ENCODE measurements around the gene BRAF.

Gene BRAF

DNA sequence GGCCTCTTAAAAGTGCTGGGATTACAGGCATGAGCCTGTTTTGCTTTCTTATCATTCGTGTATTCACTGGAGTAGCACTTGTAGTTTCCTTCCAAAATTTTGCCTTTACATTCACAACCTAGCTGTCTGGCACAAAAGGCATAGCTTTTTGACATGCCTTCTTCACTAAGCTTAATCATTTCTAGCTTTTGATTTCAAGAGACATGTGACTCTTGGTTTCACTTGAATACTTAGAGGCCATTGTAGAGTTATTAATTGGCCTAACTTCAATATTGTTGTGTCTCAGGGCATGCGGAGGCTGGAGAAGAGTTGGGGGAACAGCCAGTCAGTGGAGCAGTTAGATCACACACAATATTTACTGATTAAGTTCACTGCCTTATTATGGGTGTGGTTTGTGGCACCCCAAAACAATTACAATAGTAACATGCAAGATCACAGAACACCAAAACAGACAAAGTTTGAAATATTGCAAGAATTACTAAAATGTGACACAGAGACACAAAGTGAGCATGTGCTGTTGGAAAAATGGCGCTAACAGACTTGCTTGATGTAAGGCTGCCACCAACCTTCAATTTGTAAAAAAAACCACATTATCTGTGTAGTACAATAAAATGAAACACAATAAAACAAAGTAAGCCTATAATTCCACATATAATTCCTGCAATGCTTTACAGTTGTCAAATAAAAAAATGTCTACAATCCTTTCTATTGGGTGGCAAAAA, 43.1 kb downstream of the BRAF start:
- CTCF ChIA-PET: interaction anchor here (0.8 kb wide), 1 partner anchor 9 kb away, joined by 3 read pairs; no protein-coding TSS in a partner anchor
- H3K9me3 Mint-ChIP-seq: no peaks in the 10 kb centered on the region
- no peak overlapping the region for H3K4me3 Mint-ChIP-seq
- no peak overlapping the region for H3K27ac Mint-ChIP-seq
- peaks cover 18% of the 10 kb centered on the region for H3K4me1 Mint-ChIP-seq
- no peaks in the 10 kb centered on the region for H3K27me3 Mint-ChIP-seq
- DNase-seq: no peak
- peaks cover 5% of the 10 kb centered on the region for H3K36me3 Mint-ChIP-seq

DNA sequence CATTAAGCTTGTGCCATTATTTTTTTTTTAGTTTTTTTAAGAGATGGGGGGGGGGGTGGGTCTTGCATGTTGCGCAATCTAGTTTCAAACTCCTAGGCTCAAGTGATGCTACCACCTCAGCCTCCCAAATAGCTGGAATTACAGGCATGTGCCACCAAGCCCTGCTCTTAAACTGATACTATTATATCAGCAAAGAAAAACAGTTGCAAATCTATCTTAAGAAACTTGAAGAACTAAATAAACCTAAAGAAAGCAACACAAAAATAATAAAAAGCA, 47.5 kb downstream of the BRAF start:
- Mint-ChIP-seq H3K4me3 (no peak overlapping the region), H3K27me3 (no peaks in the 10 kb centered on the region), H3K4me1 (peaks cover 33% of the 10 kb centered on the region), H3K27ac (no peak overlapping the region), H3K36me3 (peaks cover 12% of the 10 kb centered on the region), H3K9me3 (peaks cover 3% of the 10 kb centered on the region)
- DNase-seq: no peak
- CTCF ChIA-PET: no interaction called here

DNA sequence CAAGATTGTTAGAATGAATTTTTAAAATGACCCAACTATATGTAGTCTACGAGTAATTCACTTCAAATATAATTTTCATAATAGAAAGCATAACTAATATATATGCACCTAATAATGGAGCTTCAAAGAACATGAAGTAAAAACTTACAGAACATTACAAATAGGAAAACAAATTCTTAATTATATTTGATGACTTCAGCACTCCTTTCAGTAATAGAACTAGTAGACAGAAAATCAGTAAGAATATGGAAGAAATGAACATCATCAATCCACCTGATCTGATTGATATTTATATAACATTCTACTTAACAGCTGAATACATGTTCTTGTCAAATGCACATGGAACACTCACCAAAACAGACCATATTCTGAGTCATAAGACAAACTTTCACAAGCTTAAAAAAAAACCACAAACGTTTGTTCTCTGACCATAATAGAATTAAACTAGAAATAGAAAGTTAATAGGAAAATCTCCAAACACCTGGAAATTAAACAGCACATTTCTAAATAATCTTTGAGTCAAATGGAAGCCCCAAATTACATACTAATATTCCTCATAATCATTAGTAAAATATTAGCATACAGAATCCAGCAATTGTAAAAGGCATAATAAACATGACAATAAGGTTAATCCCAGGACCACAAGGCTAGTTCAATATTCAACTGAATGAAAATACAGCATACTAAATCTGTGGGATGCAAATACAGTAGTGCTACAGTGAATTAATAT, 48.0 kb downstream of the BRAF start:
- no peak for DNase-seq
- Mint-ChIP-seq H3K4me3 (no peak overlapping the region), H3K9me3 (peaks cover 3% of the 10 kb centered on the region), H3K27ac (no peak overlapping the region), H3K36me3 (peaks cover 12% of the 10 kb centered on the region), H3K4me1 (peaks cover 32% of the 10 kb centered on the region), H3K27me3 (no peaks in the 10 kb centered on the region)
- CTCF ChIA-PET: no interaction called here

DNA sequence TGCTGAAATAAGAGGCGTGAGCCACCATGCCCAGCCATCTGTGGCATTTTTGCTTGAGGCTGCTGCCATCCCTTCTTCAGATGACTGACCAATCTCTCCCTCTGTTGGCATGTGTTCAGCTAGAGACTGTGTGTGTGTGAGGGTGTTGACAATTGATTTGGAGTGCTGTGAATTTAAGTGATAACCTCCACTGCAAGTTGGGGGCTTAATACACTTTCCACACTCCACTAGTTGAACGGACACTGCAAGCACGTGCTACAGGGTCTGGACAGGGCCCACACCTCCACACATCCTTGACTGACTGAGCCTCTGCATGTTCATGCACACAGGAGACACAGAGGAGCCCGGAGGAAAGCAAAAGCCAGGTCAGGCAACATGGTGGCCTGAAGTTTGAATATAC, 51.3 kb downstream of the BRAF start:
- DNase-seq: no peak
- CTCF ChIA-PET: no interaction called here
- H3K36me3 Mint-ChIP-seq: peaks cover 13% of the 10 kb centered on the region
- peaks cover 33% of the 10 kb centered on the region for H3K4me1 Mint-ChIP-seq
- H3K27ac Mint-ChIP-seq: no peak overlapping the region
- H3K27me3 Mint-ChIP-seq: no peaks in the 10 kb centered on the region
- no peak overlapping the region for H3K4me3 Mint-ChIP-seq
- peaks cover 3% of the 10 kb centered on the region for H3K9me3 Mint-ChIP-seq

DNA sequence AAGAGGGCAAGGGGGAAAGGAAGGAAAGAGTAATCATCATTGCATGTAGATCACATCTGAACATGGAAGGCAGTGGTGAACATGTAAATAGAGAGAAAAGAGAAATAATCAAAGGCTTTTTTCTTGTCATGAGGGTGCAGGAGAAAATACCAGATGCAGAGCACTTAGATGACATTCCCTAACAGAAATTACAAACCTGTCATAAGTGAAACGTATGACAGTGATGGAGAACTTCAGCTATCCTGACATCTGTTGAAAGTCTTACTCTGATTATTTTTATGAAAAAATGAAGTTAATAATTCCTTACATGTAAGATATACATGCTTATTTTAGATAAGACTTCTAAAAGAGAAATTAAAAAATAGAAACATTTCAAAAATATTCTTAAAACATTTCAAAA, 54.7 kb downstream of the BRAF start:
- Mint-ChIP-seq H3K27me3 (no peaks in the 10 kb centered on the region), H3K9me3 (peaks cover 3% of the 10 kb centered on the region), H3K27ac (no peak overlapping the region), H3K36me3 (peaks cover 15% of the 10 kb centered on the region), H3K4me3 (no peak overlapping the region), H3K4me1 (peaks cover 17% of the 10 kb centered on the region)
- no peak for DNase-seq
- CTCF ChIA-PET: no interaction called here

DNA sequence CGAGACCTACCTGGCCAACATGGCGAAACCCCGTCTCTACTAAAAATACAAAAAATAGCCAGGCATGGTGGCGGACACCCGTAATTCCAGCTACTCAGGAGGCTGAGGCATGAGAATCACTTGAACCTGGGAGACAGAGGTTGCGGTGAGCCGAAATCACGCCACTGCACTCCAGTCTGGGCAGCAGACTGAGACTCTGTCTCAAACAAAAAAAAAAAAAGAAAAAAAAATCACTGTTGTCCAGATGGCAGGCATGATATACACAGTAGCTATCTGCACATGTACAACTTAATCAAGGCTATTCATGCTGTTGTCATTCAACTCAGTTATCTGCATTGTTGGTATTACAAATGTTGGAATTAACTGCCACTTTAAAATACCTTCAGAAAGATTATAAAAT, 55.3 kb downstream of the BRAF start:
- no peak overlapping the region for H3K27ac Mint-ChIP-seq
- peaks cover 14% of the 10 kb centered on the region for H3K4me1 Mint-ChIP-seq
- CTCF ChIA-PET: no interaction called here
- DNase-seq: no peak
- peaks cover 3% of the 10 kb centered on the region for H3K9me3 Mint-ChIP-seq
- peaks cover 14% of the 10 kb centered on the region for H3K36me3 Mint-ChIP-seq
- no peaks in the 10 kb centered on the region for H3K27me3 Mint-ChIP-seq
- H3K4me3 Mint-ChIP-seq: no peak overlapping the region

DNA sequence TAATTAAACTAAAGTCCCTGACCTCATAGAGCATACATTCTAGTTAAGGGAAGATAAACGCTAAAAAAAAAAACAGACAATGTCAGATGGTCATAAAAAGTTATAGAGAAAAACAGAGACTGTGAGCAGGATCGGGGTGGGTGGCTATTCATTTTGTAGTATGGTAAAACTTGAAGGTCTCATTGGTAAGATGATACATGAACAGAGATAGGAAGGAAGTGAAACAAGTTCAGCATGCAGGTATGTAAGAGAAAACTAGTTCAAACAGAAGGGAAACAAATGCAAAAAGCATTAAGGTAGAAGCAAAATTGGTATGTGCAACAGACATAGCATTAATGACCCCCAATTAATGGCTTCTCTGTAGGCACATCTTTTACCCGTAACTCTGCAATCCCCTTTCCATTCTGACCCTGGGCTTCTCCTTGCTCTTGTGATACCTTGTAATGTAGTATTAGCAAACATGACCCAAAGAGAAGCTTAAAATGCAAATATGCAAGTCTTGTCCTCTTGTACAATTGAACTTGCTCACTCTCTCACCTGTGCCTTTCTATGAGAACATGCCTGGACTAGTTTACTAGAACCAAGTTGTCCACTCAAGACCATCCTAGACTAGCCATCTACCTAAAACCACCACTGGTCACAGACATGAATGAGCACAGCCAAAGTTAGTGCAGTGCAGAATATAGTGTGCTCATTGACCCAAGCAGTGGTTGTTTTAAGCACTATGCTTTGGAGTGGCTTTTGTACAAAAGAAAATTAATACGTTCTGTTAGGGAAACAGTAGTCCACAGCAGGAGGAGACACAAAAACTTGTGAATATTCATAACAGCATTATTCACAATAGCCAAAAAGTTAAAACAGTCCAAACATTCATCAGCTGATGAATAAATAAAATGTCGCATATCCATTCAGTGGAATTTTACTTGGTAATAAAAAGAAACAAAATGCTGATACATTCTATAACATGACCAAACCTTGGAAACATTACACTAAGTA, 57.0 kb downstream of the BRAF start:
- peaks cover 14% of the 10 kb centered on the region for H3K4me1 Mint-ChIP-seq
- peaks cover 14% of the 10 kb centered on the region for H3K36me3 Mint-ChIP-seq
- DNase-seq: no peak
- peaks cover 6% of the 10 kb centered on the region for H3K9me3 Mint-ChIP-seq
- CTCF ChIA-PET: no interaction called here
- H3K27me3 Mint-ChIP-seq: no peaks in the 10 kb centered on the region
- no peak overlapping the region for H3K27ac Mint-ChIP-seq
- H3K4me3 Mint-ChIP-seq: no peak overlapping the region

DNA sequence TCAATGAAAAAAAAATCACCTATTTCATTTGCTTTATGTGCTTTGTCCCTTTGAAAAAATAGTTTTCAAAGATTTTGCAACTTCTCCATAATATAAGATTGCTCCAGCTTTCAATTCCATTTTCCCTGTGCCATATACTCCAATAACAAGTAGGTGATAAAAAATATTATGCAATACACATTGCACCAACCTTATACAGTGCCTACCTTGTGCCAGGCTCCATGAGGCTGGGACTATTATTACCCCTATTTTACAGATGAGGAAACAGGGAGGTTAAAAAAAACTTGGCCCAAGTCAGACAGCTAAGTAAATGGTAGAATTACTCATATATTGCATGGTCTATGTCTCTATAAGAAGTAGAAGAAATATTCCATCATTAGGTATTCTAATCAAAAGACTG, 57.8 kb downstream of the BRAF start:
- CTCF ChIA-PET: no interaction called here
- Mint-ChIP-seq H3K36me3 (peaks cover 14% of the 10 kb centered on the region), H3K4me3 (no peak overlapping the region), H3K27ac (no peak overlapping the region), H3K27me3 (no peaks in the 10 kb centered on the region), H3K4me1 (peaks cover 14% of the 10 kb centered on the region), H3K9me3 (peaks cover 6% of the 10 kb centered on the region)
- no peak for DNase-seq

DNA sequence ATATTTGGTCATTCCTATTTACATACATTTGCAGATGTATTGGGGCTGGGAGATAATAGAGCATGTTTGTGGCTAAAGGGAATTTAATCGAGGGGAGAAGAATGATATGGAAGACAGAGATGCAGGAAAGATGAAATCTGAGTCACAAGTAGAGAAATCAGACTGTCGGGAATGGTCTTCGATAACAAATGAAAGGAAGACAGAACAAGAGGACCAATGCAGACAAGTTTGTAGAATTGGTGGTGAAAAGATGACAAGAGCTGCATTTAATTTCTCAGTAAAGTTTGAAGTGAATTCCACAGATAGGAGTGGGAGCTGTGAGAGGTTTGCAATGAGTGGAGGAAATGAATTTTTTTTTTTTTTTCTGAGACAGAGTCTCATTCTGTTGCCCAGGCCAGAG, 60.0 kb downstream of the BRAF start:
- Mint-ChIP-seq H3K36me3 (peaks cover 12% of the 10 kb centered on the region), H3K4me1 (peaks cover 4% of the 10 kb centered on the region), H3K27ac (no peak overlapping the region), H3K4me3 (no peak overlapping the region), H3K27me3 (no peaks in the 10 kb centered on the region), H3K9me3 (peaks cover 6% of the 10 kb centered on the region)
- CTCF ChIA-PET: no interaction called here
- no peak for DNase-seq

DNA sequence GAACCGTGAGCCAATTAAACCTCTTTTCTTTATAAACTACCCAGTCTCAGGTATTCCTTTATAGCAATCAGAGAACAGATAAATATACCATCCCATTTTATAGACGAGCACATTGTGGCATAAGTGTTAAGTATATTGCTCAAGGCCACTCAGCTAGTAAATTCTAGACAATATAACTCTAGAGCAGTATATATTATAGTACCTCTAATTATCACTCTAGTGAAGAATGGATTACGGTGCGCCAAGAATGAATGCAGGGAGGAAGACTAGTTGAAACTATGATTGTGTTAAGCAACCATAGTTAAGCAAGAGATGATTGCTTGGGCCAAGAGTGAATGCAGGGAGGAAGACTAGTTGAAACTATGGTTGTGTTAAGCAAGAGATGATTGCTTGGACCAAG, 60.9 kb downstream of the BRAF start:
- H3K36me3 Mint-ChIP-seq: peaks cover 12% of the 10 kb centered on the region
- no peak overlapping the region for H3K27ac Mint-ChIP-seq
- H3K27me3 Mint-ChIP-seq: no peaks in the 10 kb centered on the region
- H3K4me1 Mint-ChIP-seq: peaks cover 3% of the 10 kb centered on the region
- no peak overlapping the region for H3K4me3 Mint-ChIP-seq
- DNase-seq: no peak
- peaks cover 6% of the 10 kb centered on the region for H3K9me3 Mint-ChIP-seq
- CTCF ChIA-PET: no interaction called here

DNA sequence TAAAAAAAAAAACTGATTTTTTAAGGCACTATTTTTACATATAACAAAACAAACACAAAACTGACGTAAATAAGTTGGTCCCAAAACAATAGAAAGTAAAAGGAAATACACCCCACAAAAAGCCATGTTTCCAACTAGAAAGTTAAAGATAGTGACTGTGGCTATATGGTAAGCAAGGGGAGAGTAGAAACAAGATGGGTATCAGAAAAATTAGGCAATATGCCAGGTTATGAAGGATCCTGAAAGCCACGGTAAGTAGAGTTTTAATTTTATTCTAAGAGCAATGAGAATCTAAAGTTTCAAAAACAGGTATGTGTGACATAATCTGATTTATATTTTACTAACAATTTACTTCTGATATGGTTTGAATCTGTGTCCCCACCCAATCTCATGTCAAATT, 61.5 kb downstream of the BRAF start:
- H3K9me3 Mint-ChIP-seq: peaks cover 6% of the 10 kb centered on the region
- no peak for DNase-seq
- H3K4me3 Mint-ChIP-seq: no peak overlapping the region
- no peak overlapping the region for H3K27ac Mint-ChIP-seq
- peaks cover 10% of the 10 kb centered on the region for H3K36me3 Mint-ChIP-seq
- peaks cover 3% of the 10 kb centered on the region for H3K4me1 Mint-ChIP-seq
- no peaks in the 10 kb centered on the region for H3K27me3 Mint-ChIP-seq
- CTCF ChIA-PET: no interaction called here

DNA sequence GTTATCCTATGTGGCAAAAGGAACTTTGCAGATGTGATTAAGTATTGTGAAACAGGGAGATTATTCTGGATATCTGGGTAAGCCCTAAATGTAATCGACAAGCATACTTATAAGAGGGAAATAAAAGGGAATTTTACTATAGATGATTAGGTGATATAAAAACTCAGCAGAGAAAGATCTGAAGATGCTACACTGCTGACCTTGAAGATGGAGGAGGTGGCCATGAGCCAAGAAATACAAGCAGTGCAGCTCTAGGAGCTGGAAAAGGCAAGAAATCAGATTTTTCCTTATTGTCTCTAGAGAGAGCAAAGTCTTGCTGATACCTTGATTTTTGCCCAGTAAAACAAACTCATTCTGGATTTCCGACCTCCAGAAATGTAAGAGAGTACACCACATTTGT, 67.7 kb downstream of the BRAF start:
- no peaks in the 10 kb centered on the region for H3K27me3 Mint-ChIP-seq
- CTCF ChIA-PET: no interaction called here
- no peaks in the 10 kb centered on the region for H3K9me3 Mint-ChIP-seq
- no peak overlapping the region for H3K27ac Mint-ChIP-seq
- DNase-seq: no peak
- no peaks in the 10 kb centered on the region for H3K4me1 Mint-ChIP-seq
- peaks cover 1% of the 10 kb centered on the region for H3K36me3 Mint-ChIP-seq
- H3K4me3 Mint-ChIP-seq: no peak overlapping the region

DNA sequence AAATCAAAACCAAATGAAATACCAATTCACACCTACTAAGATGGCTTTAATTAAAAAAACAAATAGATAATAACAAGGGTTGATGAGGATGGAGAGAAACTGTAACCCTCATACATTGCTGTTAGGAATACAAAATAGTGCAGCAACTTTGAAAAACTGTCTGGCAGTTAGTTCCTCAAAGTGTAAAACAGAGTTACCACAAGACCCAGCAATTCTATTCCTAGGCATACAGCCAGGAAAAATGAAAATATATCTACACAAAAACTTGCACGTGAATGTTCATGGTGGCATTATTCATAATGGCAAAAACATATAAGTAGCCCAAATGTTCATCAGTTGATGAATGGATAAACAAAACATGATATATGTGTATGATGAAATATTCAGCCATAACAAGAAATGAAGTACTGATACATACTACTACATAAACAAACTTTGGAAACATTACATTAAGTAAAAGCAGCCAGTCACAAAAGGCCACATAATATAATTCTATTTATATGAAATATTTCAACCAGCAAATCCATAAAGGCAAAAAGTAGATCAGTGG, 83.5 kb downstream of the BRAF start:
- no peak overlapping the region for H3K27ac Mint-ChIP-seq
- H3K36me3 Mint-ChIP-seq: peaks cover 16% of the 10 kb centered on the region
- CTCF ChIA-PET: no interaction called here
- H3K4me3 Mint-ChIP-seq: no peak overlapping the region
- no peaks in the 10 kb centered on the region for H3K27me3 Mint-ChIP-seq
- no peak for DNase-seq
- H3K4me1 Mint-ChIP-seq: no peaks in the 10 kb centered on the region
- H3K9me3 Mint-ChIP-seq: no peaks in the 10 kb centered on the region

DNA sequence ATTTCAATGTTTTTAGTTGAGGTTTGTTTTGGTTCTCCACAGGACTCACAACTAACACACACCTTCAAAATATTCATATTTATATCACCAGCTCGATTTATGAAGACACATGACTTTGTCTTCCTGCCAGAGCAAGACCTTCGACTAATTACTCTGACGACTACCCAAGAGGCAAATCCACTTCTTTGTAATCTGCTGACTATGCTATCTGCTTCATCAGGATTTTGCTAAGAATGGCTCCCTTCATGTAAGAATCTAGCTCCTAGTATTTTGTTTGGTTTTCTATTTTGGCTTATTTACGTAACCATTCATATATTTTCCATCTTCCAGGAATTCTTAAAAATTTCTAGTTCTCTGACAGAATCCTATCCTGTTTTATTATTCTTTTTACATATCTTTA, 93.0 kb downstream of the BRAF start:
- CTCF ChIA-PET: no interaction called here
- no peaks in the 10 kb centered on the region for H3K9me3 Mint-ChIP-seq
- peaks cover 3% of the 10 kb centered on the region for H3K4me1 Mint-ChIP-seq
- H3K27me3 Mint-ChIP-seq: no peaks in the 10 kb centered on the region
- no peak for DNase-seq
- no peak overlapping the region for H3K27ac Mint-ChIP-seq
- peaks cover 11% of the 10 kb centered on the region for H3K36me3 Mint-ChIP-seq
- H3K4me3 Mint-ChIP-seq: no peak overlapping the region
